GM23338 (cell line): ENCODE results near the gene OR10Z1. TPM values are rescaled to one million over a fixed set of nuclear protein-coding genes. Genes with fewer than 3 reads are reported as not detected.

Experiments used
- ATAC-seq: fragments of 200-7000 bp; cut with Tn5 transposase; 3 replicates; pipeline ENCODE4 v1.9.1; 2020
- DNase-seq: peaks from one replicate; pipeline ENCODE4 v3.0.0-alpha.2; 2015; ENCODE audit warnings: low spot score
- H2AFZ ChIP-seq: fragments of 200-600 bp; sonication (generic); 2 replicates; pipeline ENCODE4 v1.8.0; 2016; ENCODE audit warnings: antibody characterized with exemption, mild to moderate bottlenecking, moderate library complexity
- H3F3A ChIP-seq: fragments of 200-600 bp; sonication (generic); replicated peaks from 2 replicates; pipeline ENCODE4 v1.8.0; 2017; ENCODE audit warnings: antibody characterized with exemption, mixed run types, low read depth
- H3K27ac ChIP-seq: fragments of 200-600 bp; sonication (generic); 2 replicates; pipeline ENCODE4 v1.6.1; 2016; ENCODE audit warnings: low read depth
- H3K27me3 ChIP-seq: fragments of 200-600 bp; sonication (generic); 2 replicates; pipeline ENCODE4 v1.8.0; 2016; ENCODE audit warnings: mild to moderate bottlenecking, mixed run types, moderate library complexity; ENCODE audit not compliant: insufficient read depth
- H3K36me3 ChIP-seq: fragments of 200-600 bp; sonication (generic); 2 replicates; pipeline ENCODE4 v1.8.0; 2016; ENCODE audit warnings: mild to moderate bottlenecking; ENCODE audit not compliant: insufficient read depth
- H3K4me1 ChIP-seq: fragments of 200-600 bp; sonication (generic); 2 replicates; pipeline ENCODE4 v1.8.0; 2016; ENCODE audit warnings: mild to moderate bottlenecking, moderate library complexity; ENCODE audit not compliant: insufficient read depth
- H3K4me2 ChIP-seq: fragments of 200-600 bp; sonication (generic); 2 replicates; pipeline ENCODE4 v1.7.1; 2017; ENCODE audit warnings: mixed run types
- H3K4me3 ChIP-seq: fragments of 200-600 bp; sonication (generic); 2 replicates; pipeline ENCODE4 v1.6.1; 2016; ENCODE audit warnings: mixed run types
- H3K79me2 ChIP-seq: fragments of 200-600 bp; sonication (generic); replicated peaks from 2 replicates; pipeline ENCODE4 v1.8.0; 2017; ENCODE audit warnings: mild to moderate bottlenecking; ENCODE audit not compliant: insufficient read depth
- H3K9me2 ChIP-seq: fragments of 200-600 bp; sonication (generic); 2 replicates; pipeline ENCODE4 v1.8.0; 2017; ENCODE audit not compliant: insufficient read depth
- H4K20me1 ChIP-seq: fragments of 200-600 bp; sonication (generic); replicated peaks from 2 replicates; pipeline ENCODE4 v1.8.0; 2017; ENCODE audit warnings: mild to moderate bottlenecking; ENCODE audit not compliant: insufficient read depth
- H3K27ac Mint-ChIP-seq: 2 replicates; pipeline ENCODE4 v1.8.0; 2020; ENCODE audit warnings: inconsistent platforms, mild to moderate bottlenecking, moderate library complexity, mixed read lengths
- H3K27me3 Mint-ChIP-seq: 3 replicates; pipeline ENCODE4 v1.8.0; 2022; ENCODE audit warnings: low read depth, mild to moderate bottlenecking, moderate library complexity, mixed read lengths, inconsistent platforms; ENCODE audit not compliant: insufficient read depth, poor library complexity
- H3K36me3 Mint-ChIP-seq: 3 replicates; pipeline ENCODE4 v1.8.0; 2021; ENCODE audit warnings: low read depth, mild to moderate bottlenecking, inconsistent platforms, moderate library complexity, mixed read lengths
- H3K4me1 Mint-ChIP-seq: 3 replicates; pipeline ENCODE4 v1.8.0; 2020; ENCODE audit warnings: mild to moderate bottlenecking, inconsistent platforms, mixed read lengths
- H3K4me3 Mint-ChIP-seq: 3 replicates; pipeline ENCODE4 v1.8.0; 2021; ENCODE audit warnings: moderate library complexity, mild to moderate bottlenecking, inconsistent platforms, mixed read lengths
- H3K9me3 Mint-ChIP-seq: 3 replicates; pipeline ENCODE4 v1.8.0; 2020; ENCODE audit warnings: moderate library complexity, mild to moderate bottlenecking, inconsistent platforms, mixed read lengths
- CREB1 ChIP-seq: fragments of 250-450 bp; sonication (Bioruptor Pico); IDR thresholded peaks from 2 replicates; pipeline ENCODE4 v1.5.0; 2020; ENCODE audit warnings: low read depth, mild to moderate bottlenecking, moderate library complexity
- CTCF ChIP-seq, 2 experiments: fragments of 200-600 bp in 1 of 2; sonication (generic) in 1 of 2; conservative IDR thresholded peaks; 2 replicates each; pipeline versions ENCODE4 v1.5.1 to v1.6.1; 2016 to 2017; ENCODE audit warnings: antibody characterized with exemption in 2 of 2, low read depth in 2 of 2, mild to moderate bottlenecking in 2 of 2, moderate library complexity in 1 of 2
- ETS1 ChIP-seq: IDR thresholded peaks from 2 replicates; pipeline ENCODE4 v1.6.1; 2016; ENCODE audit warnings: antibody characterized with exemption
- EZH2 ChIP-seq: fragments of 200-600 bp; sonication (generic); IDR thresholded peaks from one replicate; pipeline ENCODE4 v1.8.0; 2017; ENCODE audit warnings: antibody characterized with exemption, mild to moderate bottlenecking, low read depth; ENCODE audit not compliant: unreplicated experiment
- EZH2phosphoT487 ChIP-seq: fragments of 200-600 bp; sonication (generic); IDR thresholded peaks from one replicate; pipeline ENCODE4 v1.8.1; 2018; ENCODE audit warnings: antibody characterized with exemption; ENCODE audit not compliant: unreplicated experiment
- JUNB ChIP-seq: IDR thresholded peaks from one replicate; pipeline ENCODE4 v1.6.1; 2016; ENCODE audit warnings: antibody characterized with exemption; ENCODE audit not compliant: unreplicated experiment
- NANOG ChIP-seq: IDR thresholded peaks from 2 replicates; pipeline ENCODE4 v1.6.1; 2016; ENCODE audit warnings: antibody characterized with exemption, borderline replicate concordance
- POLR2AphosphoS5 ChIP-seq: IDR thresholded peaks from 2 replicates; pipeline ENCODE4 v1.6.1; 2016; ENCODE audit warnings: antibody characterized with exemption, low read depth
- REST ChIP-seq: IDR thresholded peaks from one replicate; pipeline ENCODE4 v1.6.1; 2018; ENCODE audit warnings: antibody characterized with exemption; ENCODE audit not compliant: unreplicated experiment
- STAT1 ChIP-seq: IDR thresholded peaks from one replicate; pipeline ENCODE4 v1.6.1; 2016; ENCODE audit warnings: antibody characterized with exemption; ENCODE audit not compliant: unreplicated experiment
- ZNF114 ChIP-seq: fragments of 250-450 bp; sonication (Bioruptor Pico); IDR thresholded peaks from 2 replicates; pipeline ENCODE4 v1.5.0; 2020; ENCODE audit warnings: mild to moderate bottlenecking, moderate library complexity
- ZNF331 ChIP-seq: fragments of 250-450 bp; sonication (Bioruptor Pico); IDR thresholded peaks from 2 replicates; pipeline ENCODE4 v1.5.0; 2020; ENCODE audit warnings: low read depth, mild to moderate bottlenecking, moderate library complexity
- polyA plus RNA-seq: library from polyadenylated mRNA; unstranded; fragments of >200 nt; fragmentation: Nextera tagmentation; extraction: Ambion mirVana; gene quantifications from 2 replicates; pipeline ENCODE4 v1.2.1, GENCODE V29; 2016
- total RNA-seq: library from RNA; depleted of rRNA; stranded (reverse); fragments of >200 nt; shearing (Covaris generic); gene quantifications from 2 replicates; pipeline ENCODE4 v1.2.3, GENCODE V29; 2014

The OR10Z1 gene
- total and polyA plus RNA-seq, 2 experiments from 2014 or later: not detected

GRCh38 chr1:158559696-158560095 lies 45.4 kb upstream of the OR10Z1 start:
- H3K4me3 ChIP-seq: no peak overlapping the region
- DNase-seq (no peak), ATAC-seq (no peak)
- H4K20me1 ChIP-seq: no peaks in the 10 kb centered on the region
- no peaks in the 10 kb centered on the region for H3K36me3 ChIP-seq
- no peaks in the 10 kb centered on the region for H3K4me1 ChIP-seq
- no peak overlapping the region for H3K27ac Mint-ChIP-seq
- no peaks in the 10 kb centered on the region for H3K27me3 Mint-ChIP-seq
- H3K4me2 ChIP-seq: no peak overlapping the region
- H3K27me3 ChIP-seq: no peaks in the 10 kb centered on the region
- no peaks in the 10 kb centered on the region for H3K4me1 Mint-ChIP-seq
- no peak overlapping the region for H3K4me3 Mint-ChIP-seq
- H3K27ac ChIP-seq: no peak overlapping the region
- H3K36me3 Mint-ChIP-seq: no peaks in the 10 kb centered on the region
- H2AFZ ChIP-seq: no peak overlapping the region
- no peaks in the 10 kb centered on the region for H3F3A ChIP-seq
- TF ChIP-seq CTCF (conservative IDR thresholded peaks at IDR 0.05; ENCODE audit: low read depth in 2 of 2) (no peak), CREB1 (CRISPR knock-in tag) (no peak), ETS1 (no peak)
- H3K79me2 ChIP-seq: no peaks in the 10 kb centered on the region
- no peaks in the 10 kb centered on the region for H3K9me3 Mint-ChIP-seq
- H3K9me2 ChIP-seq: peaks cover 9% of the 10 kb centered on the region; the same call in 1 of the 2 replicates

- Histone ChIP-seq H3K79me2 (no peaks in the 10 kb centered on the region), H3F3A (no peaks in the 10 kb centered on the region), H3K27ac (no peak overlapping the region), H3K36me3 (no peaks in the 10 kb centered on the region), H2AFZ (no peak overlapping the region), H3K4me3 (no peak overlapping the region), H3K9me2 (peaks cover 9% of the 10 kb centered on the region; the same call in 1 of the 2 replicates), H3K27me3 (no peaks in the 10 kb centered on the region), H4K20me1 (no peaks in the 10 kb centered on the region), H3K4me1 (no peaks in the 10 kb centered on the region), H3K4me2 (no peak overlapping the region)
- Mint-ChIP-seq H3K4me1 (no peaks in the 10 kb centered on the region), H3K27ac (no peak overlapping the region), H3K9me3 (no peaks in the 10 kb centered on the region), H3K27me3 (peaks cover 2% of the 10 kb centered on the region), H3K4me3 (no peak overlapping the region), H3K36me3 (no peaks in the 10 kb centered on the region)
- TF ChIP-seq REST (no peak), CTCF (conservative IDR thresholded peaks at IDR 0.05; ENCODE audit: low read depth in 2 of 2) (no peak), POLR2AphosphoS5 (no peak), ETS1 (no peak), JUNB (no peak), ZNF114 (CRISPR knock-in tag) (no peak), CREB1 (CRISPR knock-in tag) (no peak), EZH2 (no peak), NANOG (no peak), STAT1 (no peak), ZNF331 (CRISPR knock-in tag) (no peak), EZH2phosphoT487 (no peak)
- no peak for ATAC-seq
- no peak for DNase-seq
Measured at GRCh38 chr1:158563853-158564252, 41.2 kb upstream of the OR10Z1 start.
